Psoas muscle (tissue), 8 donors: ENCODE measurements around the gene LRRK1. TPM values are rescaled to one million over a fixed set of nuclear protein-coding genes. Genes with fewer than 3 reads are reported as not detected.

Experiments
- ATAC-seq, 4 donors: fragments of 200-7000 bp; cut with Tn5 transposase; one replicate each; pipeline ENCODE4 v1.9.1; 2020; ENCODE audit warnings: moderate library complexity in 3 of 4, mild to moderate bottlenecking in 2 of 4
- DNase-seq, 2 donors: peaks; one replicate each; pipeline ENCODE4 v3.0.0-alpha.2; 2020
- H3K27ac ChIP-seq: fragments of 200-600 bp; one replicate; pipeline ENCODE4 v1.8.0; 2022
- H3K27me3 ChIP-seq, 3 donors: fragments of 200-600 bp in 1 of 3; one replicate each; pipeline versions ENCODE4 v1.6.1 to v1.8.0; 2013 to 2022; ENCODE audit warnings: low read length in 2 of 3, mild to moderate bottlenecking in 2 of 3, moderate library complexity in 1 of 3; ENCODE audit not compliant: insufficient read depth in 3 of 3
- H3K36me3 ChIP-seq, 2 donors: fragments of 200-600 bp in 1 of 2; one replicate each; pipeline versions ENCODE4 v1.6.1 to v1.8.0; 2013 to 2022; ENCODE audit warnings: low read depth in 1 of 2, mild to moderate bottlenecking in 1 of 2, moderate library complexity in 1 of 2; ENCODE audit not compliant: insufficient read depth in 1 of 2
- H3K4me1 ChIP-seq: fragments of 200-600 bp; one replicate; pipeline ENCODE4 v1.8.0; 2022
- H3K4me3 ChIP-seq: fragments of 200-600 bp; one replicate; pipeline ENCODE4 v1.8.0; 2022; ENCODE audit warnings: mild to moderate bottlenecking
- H3K9me3 ChIP-seq: fragments of 200-600 bp; one replicate; pipeline ENCODE4 v1.8.0; 2022
- CTCF ChIP-seq: fragments of 200-600 bp; IDR thresholded peaks from one replicate; pipeline ENCODE4 v1.8.0; 2022; ENCODE audit warnings: antibody characterized with exemption
- WGBS, 3 donors: extraction: QIAGEN DNeasy Blood & Tissue Kit; methylation state at CpG; one replicate each; pipeline versions ENCODE4 v1.1.6 to v1.1.7; 2013; 5-methylcytosine and 5-hydroxymethylcytosine counted together
- intact Hi-C, 2 donors: fragments of 100-400 bp; cut with DNase I; formaldehyde crosslinking; loops; one replicate each; pipeline versions ENCODE4 v1.11.0 to v1.14.2; 2022
- polyA plus RNA-seq, 3 donors: library from polyadenylated mRNA; stranded (reverse); fragments of 200-250 nt; gene quantifications; one replicate each; pipeline ENCODE4 v1.2.3, GENCODE V29; 2013
- total RNA-seq, 4 donors: library from RNA; stranded (reverse); fragmentation: NEBNext Ultra II Directional in 2 of 4; extraction: Animal tissue kit (Norgen Biotek cat#: 25700) in 2 of 4; gene quantifications; one replicate each; pipeline versions ENCODE4 v1.2.1 to v1.2.4, GENCODE V29; 2021 to 2023
- donor health status: healthy with polysubstance abuse.
- donor health status: DM: no; HTN: no; CAD: no; lungs with moderate emphysema.
- donor health status: Bipolar disorder and iron deficiency.
- donor health status: healthy.
- donor health status: DM: yes; HTN: yes; CAD: no.
- donor health status: DM: no; HTN: no; CAD: no.
- donor health status: DM: no; HTN: no; CAD: no.
- donor health status: DM: yes; HTN: yes; CAD: no.

Gene LRRK1
- total and polyA plus RNA-seq, 7 donors: 0.91 to 7.6 (median 2.6) TPM

DNA sequence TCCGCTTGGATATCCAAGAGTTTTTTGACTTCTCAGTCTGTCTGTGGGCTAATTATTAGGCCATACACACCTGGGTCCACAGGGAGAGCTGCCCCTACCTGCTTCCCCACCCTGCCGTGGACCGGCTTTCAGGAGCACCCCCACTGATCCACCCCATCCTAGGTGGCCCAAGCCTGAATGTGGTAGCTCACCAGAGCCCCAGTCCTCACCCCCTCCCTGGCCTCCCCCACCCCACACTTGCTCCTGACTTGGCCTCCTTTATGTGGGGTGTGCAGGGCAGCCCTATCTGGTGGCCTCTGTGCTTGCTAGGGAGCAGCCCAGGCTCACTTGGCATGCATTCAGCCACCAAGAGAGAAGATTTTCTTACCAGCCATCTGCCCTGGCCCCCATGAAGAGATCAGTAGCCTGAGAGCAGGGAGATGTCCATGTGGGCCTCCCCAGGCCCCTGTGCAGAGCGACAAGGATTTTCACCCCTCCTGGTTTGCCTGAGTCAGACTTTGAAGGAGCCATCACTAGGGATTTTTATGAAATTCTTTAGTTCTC lies 11.2 kb downstream of the LRRK1 start:
- no peaks in the 10 kb centered on the region for H3K9me3 ChIP-seq
- WGBS, 3 donors: 92 to 99% (median 97%) methylated on average over 4 of the region's 4 CpGs
- ATAC-seq: no peak
- peaks cover 0 to 6% of the 10 kb centered on the region in 2 donors for H3K36me3 ChIP-seq
- no peak for TF ChIP-seq CTCF
- H3K4me3 ChIP-seq: no peak overlapping the region
- intact Hi-C loops: no loop called here
- no peaks in the 10 kb centered on the region for H3K4me1 ChIP-seq
- H3K27ac ChIP-seq: no peak overlapping the region
- no peaks in the 10 kb centered on the region for H3K27me3 ChIP-seq
- DNase-seq: no peak

- DNase-seq: no peak
- WGBS, 3 donors: 85 to 88% (median 86%) methylated on average over 15 of the region's 15 CpGs
- Histone ChIP-seq H3K36me3 (no peaks in the 10 kb centered on the region), H3K27ac (no peak overlapping the region), H3K9me3 (no peaks in the 10 kb centered on the region), H3K4me1 (no peaks in the 10 kb centered on the region), H3K27me3 (no peaks in the 10 kb centered on the region), H3K4me3 (no peak overlapping the region)
- intact Hi-C loops: no loop called here
- ATAC-seq: no peak
- no peak for TF ChIP-seq CTCF
Observed at GRCh38 chr15:100931143-100931890, 12.2 kb downstream of the LRRK1 start.

- Histone ChIP-seq H3K36me3 (no peaks in the 10 kb centered on the region), H3K27ac (no peak overlapping the region), H3K4me3 (no peak overlapping the region), H3K9me3 (no peaks in the 10 kb centered on the region), H3K27me3 (no peaks in the 10 kb centered on the region), H3K4me1 (no peaks in the 10 kb centered on the region)
- no peak for ATAC-seq
- 75 to 81% (median 76%) methylated on average over 7 of the region's 7 CpGs for WGBS, 3 donors
- no peak for TF ChIP-seq CTCF
- DNase-seq: no peak
- intact Hi-C loops: no loop called here
Observed at GRCh38 chr15:100932676-100933348, 13.7 kb downstream of the LRRK1 start.

GRCh38 chr15:100934166-100934565 lies 15.0 kb downstream of the LRRK1 start:
- intact Hi-C loops: no loop called here

More at GRCh38 chr15:100934166-100934565, 15.0 kb downstream of the LRRK1 start:
- DNase-seq: no peak
- H3K27me3 ChIP-seq: no peaks in the 10 kb centered on the region
- H3K27ac ChIP-seq: no peak overlapping the region
- ATAC-seq: no peak
- no peak overlapping the region for H3K4me3 ChIP-seq
- H3K36me3 ChIP-seq: no peaks in the 10 kb centered on the region
- no peaks in the 10 kb centered on the region for H3K4me1 ChIP-seq
- H3K9me3 ChIP-seq: no peaks in the 10 kb centered on the region
- no peak for TF ChIP-seq CTCF
